Neutrophil (primary cell): ENCODE results near the gene AMBRA1.

Experiments
- H3K27ac ChIP-seq: fragments of 200-600 bp; sonication (generic); 2 replicates; pipeline ENCODE4 v1.5.1; 2016; ENCODE audit warnings: mild to moderate bottlenecking, moderate library complexity
- H3K27me3 ChIP-seq: fragments of 200-600 bp; sonication (generic); 2 replicates; pipeline ENCODE4 v1.6.0; 2016; ENCODE audit warnings: mild to moderate bottlenecking
- H3K36me3 ChIP-seq: fragments of 200-600 bp; sonication (generic); 2 replicates; pipeline ENCODE4 v1.5.1; 2017
- H3K4me1 ChIP-seq, 2 experiments: fragments of 200-600 bp in 1 of 2; sonication (generic) in 1 of 2; 1 replicate in 1 of 2; 2 replicates in 1 of 2; pipeline versions ENCODE4 v1.5.1 to v1.6.1; 2013 to 2016; ENCODE audit warnings: low read depth in 1 of 2, low read length in 1 of 2, mild to moderate bottlenecking in 1 of 2, moderate library complexity in 1 of 2; ENCODE audit not compliant: control insufficient read depth in 1 of 2, insufficient read depth in 1 of 2
- H3K4me3 ChIP-seq, 2 experiments: fragments of 200-600 bp in 1 of 2; sonication (generic) in 1 of 2; 1 replicate in 1 of 2; 2 replicates in 1 of 2; pipeline ENCODE4 v1.5.1; 2013 to 2016; ENCODE audit warnings: low read depth in 1 of 2, low read length in 1 of 2, mild to moderate bottlenecking in 1 of 2, moderate library complexity in 1 of 2
- H3K9me3 ChIP-seq: fragments of 200-600 bp; sonication (generic); 2 replicates; pipeline ENCODE4 v1.5.1; 2016
- TF ChIP-seq, protein P1 (sequence below): fragments of 200-600 bp; sonication (generic); IDR thresholded peaks from 2 replicates; pipeline ENCODE4 v1.5.1; 2016; ENCODE audit warnings: antibody characterized with exemption

Gene AMBRA1

GRCh38 chr11:46562527-46562926, 31.3 kb downstream of the AMBRA1 start:
- peaks cover 11 to 20% of the 10 kb centered on the region in 2 experiments for H3K4me1 ChIP-seq
- no peak overlapping the region for H3K27ac ChIP-seq

DNA sequence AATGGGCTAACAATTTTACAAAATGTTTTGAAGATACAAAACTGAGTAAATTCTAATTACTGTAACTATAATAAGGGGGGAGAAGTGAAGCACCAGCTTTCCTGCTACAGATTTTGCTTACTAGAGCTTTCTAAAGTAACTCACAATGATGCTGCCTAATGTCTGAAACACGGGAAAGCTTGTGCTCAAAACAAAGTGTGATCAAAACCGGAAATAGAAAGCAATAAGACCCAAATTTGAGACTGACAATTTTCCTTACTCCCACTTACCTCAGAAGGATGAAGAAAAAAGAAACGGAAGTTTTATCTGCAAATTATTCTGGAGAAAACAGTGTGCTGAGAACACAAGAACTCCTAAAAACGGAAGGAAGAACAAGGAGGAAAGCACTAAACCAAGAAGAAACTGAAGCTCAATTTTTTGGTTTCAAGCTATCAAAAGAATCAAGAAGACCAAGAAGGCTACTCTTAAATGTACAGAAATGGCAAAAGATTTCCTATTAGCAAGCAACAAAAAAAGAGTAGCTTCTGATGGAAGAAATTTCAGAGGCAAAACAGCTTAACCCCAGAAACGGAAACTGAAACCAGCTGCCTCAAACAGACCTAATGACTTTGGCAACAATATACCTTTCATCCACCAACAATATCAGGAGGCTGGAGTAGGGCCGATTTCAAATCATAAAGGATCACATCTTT, 33.4 kb downstream of the AMBRA1 start:
- peaks cover 11 to 20% of the 10 kb centered on the region in 2 experiments for H3K4me1 ChIP-seq
- H3K27ac ChIP-seq, result peak overlapping the region; percentile 80
- H3K27me3 ChIP-seq, result no peaks in the 10 kb centered on the region
- TF ChIP-seq, protein P1, sequence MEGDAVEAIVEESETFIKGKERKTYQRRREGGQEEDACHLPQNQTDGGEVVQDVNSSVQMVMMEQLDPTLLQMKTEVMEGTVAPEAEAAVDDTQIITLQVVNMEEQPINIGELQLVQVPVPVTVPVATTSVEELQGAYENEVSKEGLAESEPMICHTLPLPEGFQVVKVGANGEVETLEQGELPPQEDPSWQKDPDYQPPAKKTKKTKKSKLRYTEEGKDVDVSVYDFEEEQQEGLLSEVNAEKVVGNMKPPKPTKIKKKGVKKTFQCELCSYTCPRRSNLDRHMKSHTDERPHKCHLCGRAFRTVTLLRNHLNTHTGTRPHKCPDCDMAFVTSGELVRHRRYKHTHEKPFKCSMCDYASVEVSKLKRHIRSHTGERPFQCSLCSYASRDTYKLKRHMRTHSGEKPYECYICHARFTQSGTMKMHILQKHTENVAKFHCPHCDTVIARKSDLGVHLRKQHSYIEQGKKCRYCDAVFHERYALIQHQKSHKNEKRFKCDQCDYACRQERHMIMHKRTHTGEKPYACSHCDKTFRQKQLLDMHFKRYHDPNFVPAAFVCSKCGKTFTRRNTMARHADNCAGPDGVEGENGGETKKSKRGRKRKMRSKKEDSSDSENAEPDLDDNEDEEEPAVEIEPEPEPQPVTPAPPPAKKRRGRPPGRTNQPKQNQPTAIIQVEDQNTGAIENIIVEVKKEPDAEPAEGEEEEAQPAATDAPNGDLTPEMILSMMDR, result no peak
- H3K9me3 ChIP-seq, result no peaks in the 10 kb centered on the region
- no peaks in the 10 kb centered on the region for H3K36me3 ChIP-seq
- H3K4me3 ChIP-seq, result peak overlapping the region; percentile 45 to 49

More at GRCh38 chr11:46562527-46562926, 31.3 kb downstream of the AMBRA1 start:
- TF ChIP-seq, protein P1, result no peak
- Histone ChIP-seq H3K4me3 (no peak overlapping the region), H3K27me3 (no peaks in the 10 kb centered on the region), H3K9me3 (no peaks in the 10 kb centered on the region), H3K36me3 (no peaks in the 10 kb centered on the region)

- Histone ChIP-seq H3K27ac (peak overlapping the region; percentile 80), H3K27me3 (no peaks in the 10 kb centered on the region), H3K36me3 (no peaks in the 10 kb centered on the region), H3K9me3 (no peaks in the 10 kb centered on the region), H3K4me3 (peak overlapping the region in 1 of 2 experiments; percentile 49), H3K4me1 (peaks cover 12 to 22% of the 10 kb centered on the region in 2 experiments)
- TF ChIP-seq, protein P1, result no peak
These were observed 34.0 kb downstream of the AMBRA1 start for GRCh38 chr11:46559815-46560214.

GRCh38 chr11:46557684-46558151, 36.1 kb downstream of the AMBRA1 start:
- H3K27me3 ChIP-seq, result no peaks in the 10 kb centered on the region
- no peak overlapping the region for H3K27ac ChIP-seq
- H3K4me3 ChIP-seq, result no peak overlapping the region
- no peaks in the 10 kb centered on the region for H3K9me3 ChIP-seq
- no peaks in the 10 kb centered on the region for H3K36me3 ChIP-seq
- H3K4me1 ChIP-seq, result peaks cover 30 to 42% of the 10 kb centered on the region in 2 experiments
- TF ChIP-seq, protein P1, result no peak

GRCh38 chr11:46555267-46556054, 38.4 kb downstream of the AMBRA1 start:
- peaks cover 19 to 31% of the 10 kb centered on the region in 2 experiments for H3K4me1 ChIP-seq
- TF ChIP-seq, protein P1, result no peak
- no peaks in the 10 kb centered on the region for H3K36me3 ChIP-seq
- H3K9me3 ChIP-seq, result no peaks in the 10 kb centered on the region
- H3K27ac ChIP-seq, result peak overlapping the region; percentile 67
- no peak overlapping the region for H3K4me3 ChIP-seq
- no peaks in the 10 kb centered on the region for H3K27me3 ChIP-seq
